Islet of Langerhans (tissue), 1 donor: Measurements from ENCODE around the gene ZFHX3.

Source experiments
- FAIRE-seq: peaks from one replicate; lab custom pipeline; 2011; peaks lifted over from hg19 to GRCh38; lab: Jason Lieb, UNC

ZFHX3 gene

DNA sequence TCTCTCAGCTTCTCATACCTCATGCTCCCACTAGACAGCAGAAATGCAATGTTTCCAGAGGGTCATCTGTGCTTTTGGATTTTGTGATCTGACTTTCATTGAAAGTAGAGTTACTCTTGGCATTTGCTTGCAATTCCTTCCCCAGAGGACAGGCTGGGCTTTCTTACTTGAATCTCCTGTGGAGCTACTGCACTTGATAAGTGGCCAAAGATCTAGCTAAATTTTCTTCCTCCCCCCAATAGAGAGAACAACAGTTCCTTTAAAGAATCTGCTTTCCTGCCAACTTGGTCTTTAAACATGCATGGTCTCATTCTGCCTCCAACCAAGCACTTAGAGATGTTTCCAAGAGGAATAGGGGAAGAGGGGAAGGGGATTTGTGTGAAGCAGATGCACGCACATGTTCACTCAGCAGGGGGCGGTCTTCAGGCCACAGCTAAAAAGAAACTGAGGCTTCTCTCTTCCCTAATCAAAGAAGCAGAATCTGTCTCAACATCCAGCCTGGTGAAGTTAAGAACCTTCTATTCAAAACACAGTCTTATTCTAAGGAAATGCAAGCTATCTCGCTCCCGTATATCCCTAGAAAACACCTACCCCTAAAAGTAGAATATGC is 229.6 kb downstream of the ZFHX3 start:
- no peak for FAIRE-seq

DNA sequence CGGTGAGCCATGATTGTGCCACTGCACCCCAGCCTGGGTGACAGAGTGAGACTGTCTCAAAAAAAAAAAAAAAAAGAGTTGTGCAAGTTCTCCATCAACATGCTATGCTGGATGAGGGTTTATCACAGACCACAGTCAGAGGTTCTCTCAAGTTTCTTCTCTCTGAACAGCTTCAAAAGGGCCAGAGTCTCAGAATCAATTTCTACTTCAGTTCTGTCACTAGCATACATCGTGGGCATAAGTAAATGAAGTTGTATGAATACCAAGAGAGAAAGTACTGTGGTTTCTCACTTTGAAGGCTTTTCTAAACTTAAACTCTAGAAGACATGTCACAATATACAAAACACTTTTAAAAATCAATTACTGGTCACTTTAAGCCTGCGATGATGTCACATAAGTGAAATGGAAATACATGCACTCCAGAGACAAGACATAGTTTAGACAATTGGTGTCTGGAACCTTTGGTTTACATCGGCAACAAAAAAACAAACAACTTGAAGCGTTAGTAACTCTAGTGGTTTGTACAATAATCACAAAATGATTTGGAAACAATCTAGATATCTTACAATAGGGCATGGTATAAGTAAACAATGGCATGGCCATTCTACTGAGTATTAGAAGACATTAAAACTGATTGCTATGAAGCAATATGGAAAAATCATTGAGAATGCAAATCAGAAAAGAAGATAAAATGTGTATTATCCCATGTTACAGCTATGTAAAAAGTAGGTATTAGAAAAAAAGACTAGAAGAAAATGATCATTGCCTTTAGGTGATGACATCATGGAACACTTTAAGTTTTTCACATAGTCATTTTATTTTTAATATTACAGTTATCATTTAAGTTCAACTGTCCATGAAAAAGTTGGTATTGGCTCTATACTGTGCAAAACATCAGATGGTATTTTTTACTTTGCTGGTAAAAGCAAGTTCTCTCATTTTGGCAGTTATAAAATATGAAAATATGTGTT is 232.3 kb downstream of the ZFHX3 start:
- FAIRE-seq = no peak

DNA sequence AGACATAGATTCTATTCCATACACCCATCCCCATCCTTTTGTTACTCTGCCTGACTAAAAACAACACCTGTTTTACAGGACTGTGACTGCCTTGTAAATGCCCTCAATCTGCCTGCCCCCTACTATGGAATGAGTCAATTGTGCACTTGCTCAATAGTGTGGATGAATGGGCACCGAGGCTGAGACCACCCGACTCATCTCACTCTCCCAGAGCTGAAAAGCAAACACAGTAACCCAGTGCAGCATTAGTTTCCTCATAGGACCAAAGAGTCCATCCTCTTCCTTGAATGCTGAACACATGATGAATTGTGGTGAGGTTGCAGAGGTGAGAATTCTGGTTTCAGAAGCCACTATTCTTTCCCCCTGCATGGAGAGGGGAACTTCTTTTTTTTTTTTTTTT is 233.7 kb downstream of the ZFHX3 start:
- FAIRE-seq = no peak

DNA sequence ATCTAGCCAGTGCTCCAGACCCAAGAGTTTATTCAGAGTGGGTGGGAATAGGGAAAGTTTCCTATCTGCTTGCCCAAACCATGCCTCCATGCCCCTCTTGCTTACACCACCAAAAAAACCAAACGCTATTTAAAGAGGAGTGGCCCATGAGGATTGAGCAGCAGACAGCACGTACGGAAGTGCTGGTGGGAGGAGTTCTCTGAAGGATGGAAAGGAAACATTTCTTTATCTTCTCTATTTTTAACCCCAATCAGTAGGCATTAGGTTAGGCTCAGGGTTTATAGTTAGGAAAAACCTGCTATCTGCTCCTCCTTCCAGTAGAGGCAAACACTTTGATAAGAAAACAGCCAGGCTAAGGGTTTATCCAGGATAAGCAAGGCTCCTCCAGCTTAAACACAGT is 235.3 kb downstream of the ZFHX3 start:
- no peak for FAIRE-seq

DNA sequence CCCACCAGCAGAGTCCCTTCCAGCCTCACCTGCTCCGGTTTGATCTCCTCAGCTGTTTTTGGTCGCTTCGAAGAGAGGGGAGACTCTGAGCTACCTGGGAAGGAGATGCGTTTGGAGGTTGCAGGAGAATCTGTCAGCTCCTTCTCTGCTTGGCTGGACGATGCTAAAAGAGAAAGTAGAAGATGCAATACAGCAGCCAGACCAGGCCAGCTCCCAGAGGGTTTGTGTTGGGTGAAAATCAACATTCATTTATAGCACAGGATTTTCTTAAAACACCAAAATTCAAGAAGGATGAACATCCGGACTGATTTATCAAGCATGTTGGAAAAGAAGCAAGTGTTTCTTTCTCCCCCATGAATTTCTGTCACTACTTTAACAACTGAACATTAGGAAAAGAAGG is 236.1 kb downstream of the ZFHX3 start:
- no peak for FAIRE-seq

DNA sequence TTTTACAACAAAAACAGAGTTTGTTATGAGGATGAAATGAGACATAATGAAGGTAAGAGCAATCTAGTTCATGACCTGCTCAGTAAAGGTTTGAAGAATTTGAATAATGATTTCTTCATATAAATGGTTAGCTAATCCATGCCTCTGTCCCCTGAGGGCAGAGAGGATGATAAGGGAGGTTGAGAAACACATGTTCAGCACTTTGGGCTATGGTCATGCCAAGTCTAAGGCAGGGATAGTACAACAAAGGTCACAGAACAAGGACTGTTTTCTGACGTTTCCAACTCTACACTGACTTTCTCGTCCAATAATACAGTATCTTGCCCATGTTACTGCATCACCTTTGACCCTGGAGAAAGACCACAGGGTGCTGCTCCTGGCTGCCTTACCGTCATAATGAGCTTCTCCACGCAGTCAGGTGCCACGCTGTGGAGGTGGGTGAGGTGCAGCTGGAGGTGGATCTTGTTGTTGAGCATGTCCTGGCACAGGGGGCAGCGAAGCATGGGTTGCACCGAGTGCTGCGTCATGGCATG is 236.7 kb downstream of the ZFHX3 start:
- FAIRE-seq = no peak

DNA sequence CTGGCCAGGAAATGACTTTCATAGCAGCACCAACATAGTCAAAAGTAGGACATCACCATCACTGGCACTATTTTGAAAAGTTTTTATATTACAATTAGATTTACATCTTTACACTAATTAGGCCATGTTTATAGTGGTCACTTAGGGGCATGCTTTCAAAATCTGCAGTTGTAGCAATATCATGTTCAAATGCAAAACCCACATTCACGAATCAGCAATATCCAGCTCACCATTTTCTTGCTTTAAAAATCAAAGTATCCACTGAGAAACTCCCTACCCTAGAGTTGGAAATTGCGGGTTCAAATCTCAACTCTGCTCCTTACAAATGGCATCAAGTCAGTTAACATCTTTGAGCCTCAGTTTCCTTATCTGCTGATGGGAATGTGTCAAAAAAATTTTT is 237.4 kb downstream of the ZFHX3 start:
- no peak for FAIRE-seq

DNA sequence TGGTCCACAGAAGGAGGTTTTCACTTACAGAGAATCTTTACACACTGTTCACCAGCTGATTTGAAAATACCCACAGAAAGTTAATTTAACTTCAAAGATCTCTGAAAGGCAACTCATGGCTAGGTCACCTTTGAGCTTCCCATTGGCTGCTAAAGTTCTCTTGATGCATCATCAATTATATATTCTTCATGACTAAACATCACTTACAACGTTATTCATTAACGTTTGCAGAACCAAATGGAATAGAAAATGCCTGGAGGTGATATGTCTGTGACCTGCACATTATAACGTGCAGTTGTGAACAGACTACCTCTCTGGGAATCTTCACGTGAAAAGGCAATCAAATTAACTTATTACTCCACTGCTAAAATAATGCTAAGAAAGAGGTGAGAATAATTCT is 238.5 kb downstream of the ZFHX3 start:
- no peak for FAIRE-seq

DNA sequence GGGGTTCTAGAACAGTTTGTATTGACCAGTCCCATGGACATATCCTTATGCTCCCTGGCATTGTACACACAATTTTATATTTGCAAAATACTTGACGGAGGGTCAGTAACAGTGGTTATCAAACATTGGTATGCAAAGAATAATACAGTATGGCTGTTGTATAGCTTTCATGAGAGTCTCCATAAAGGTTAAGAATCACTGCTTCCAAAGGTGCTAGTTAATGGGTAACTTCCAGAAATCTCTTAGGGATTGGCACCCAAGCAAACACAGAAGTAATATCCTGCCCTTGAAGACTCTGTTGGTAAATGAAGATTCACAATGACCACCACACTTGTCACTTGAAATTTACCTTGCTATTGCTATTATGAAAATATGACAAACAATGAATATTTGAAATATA is 239.2 kb downstream of the ZFHX3 start:
- FAIRE-seq = no peak

DNA sequence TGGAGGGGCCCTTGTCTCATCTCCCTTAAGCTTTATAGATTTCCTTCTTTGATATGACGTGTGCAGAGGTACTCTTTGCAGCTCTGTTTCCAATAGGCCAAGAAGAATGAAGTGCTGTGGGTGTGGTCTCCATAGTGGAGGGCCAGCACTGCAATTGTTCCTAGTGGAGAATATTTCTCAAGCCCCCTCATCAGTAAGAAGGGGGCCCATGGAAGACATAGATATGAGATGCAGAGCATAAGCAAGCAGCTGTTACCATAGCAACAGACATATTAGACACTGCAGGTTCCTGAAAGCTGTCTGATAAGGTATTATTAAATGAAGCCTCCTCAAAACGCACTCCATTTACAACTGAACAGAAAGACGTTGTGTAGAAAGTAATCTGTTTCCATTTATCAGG is 240.7 kb downstream of the ZFHX3 start:
- no peak for FAIRE-seq

DNA sequence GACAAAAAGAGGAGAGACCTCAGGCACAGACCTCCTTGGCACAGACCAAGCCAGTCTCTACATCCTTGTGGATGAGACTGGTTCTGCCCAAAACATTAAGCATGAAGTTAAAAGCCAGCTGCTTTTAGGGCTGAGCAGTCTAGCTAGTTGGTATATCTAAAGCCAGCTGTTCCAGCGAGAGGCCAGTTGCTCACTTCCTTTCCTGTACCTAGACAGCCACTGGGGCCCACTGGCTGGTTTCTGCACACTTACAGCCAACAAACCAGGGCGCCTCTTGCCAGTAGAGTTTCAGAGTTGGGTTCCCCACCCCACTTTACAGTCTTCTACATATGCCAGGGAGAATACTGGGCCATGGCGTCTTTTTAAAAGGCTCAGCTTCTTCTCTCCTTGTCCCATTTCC is 242.4 kb downstream of the ZFHX3 start:
- FAIRE-seq = no peak

DNA sequence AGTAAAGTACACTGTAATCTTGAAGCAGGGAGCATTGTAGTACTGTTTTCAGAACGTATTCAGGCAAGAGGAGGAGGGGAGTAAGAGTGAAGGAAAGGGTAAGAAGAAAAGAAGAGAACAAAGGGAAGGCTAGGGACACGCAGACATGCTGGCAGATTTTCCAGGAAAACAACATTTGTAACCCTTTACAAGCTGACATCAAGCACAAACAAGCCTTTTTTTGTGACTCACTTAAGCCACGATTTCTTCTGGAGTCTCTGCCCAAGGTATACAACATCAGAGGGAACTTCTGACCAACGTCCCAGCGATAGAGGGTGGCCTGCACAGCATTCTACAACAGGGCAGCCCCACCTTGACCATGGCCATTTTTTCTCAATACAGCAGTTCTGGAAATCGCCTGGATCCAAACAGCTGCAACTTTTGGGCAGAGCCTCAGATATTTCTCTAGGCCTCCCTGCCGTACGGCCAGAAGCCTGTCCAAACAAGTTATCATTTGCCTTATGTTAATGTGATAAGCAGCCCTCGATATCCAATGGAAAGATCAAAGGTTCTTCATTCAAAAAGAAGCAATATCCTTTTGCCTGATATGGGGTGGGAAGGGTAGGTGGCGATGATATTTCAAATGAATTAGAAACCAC is 247.3 kb downstream of the ZFHX3 start:
- FAIRE-seq = no peak

DNA sequence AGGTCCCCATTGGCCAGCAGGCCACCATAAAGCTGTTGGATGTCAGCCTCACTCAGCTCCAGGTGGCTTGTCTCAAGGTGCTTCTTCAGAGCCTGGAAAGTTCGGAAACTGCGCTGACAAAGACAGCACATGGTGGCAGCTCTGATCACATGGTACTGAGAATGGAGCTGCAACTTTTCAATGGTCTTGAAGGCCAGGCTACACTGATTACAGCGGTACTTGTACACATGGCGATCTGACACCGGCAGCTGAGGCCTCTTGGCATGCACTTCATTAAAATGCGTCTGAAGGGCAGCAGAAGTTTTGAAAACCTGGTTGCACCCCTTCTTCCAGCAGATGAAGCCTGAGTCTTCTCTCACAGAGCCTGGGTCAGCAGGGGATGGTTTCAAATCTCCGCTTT is 249.7 kb downstream of the ZFHX3 start:
- FAIRE-seq = no peak

DNA sequence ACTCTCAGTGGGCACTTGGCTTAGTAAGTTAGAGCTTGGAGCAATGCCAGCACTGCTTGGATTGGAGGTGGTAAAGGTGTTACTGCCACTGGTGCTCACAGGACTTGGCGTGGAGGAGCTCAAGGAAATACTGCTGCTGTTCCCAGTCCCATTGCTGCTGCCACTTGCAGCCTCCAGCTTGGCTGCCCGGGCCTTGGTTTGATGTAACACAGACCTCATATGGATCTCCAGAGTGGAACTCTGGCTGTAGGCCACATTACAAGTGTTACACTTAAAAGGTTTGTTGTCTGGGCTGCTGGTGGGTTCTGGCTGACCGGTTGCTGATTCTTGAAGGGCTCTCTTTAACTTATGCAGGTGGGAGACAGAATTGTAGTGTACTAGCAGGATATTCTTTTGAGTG is 250.3 kb downstream of the ZFHX3 start:
- no peak for FAIRE-seq

DNA sequence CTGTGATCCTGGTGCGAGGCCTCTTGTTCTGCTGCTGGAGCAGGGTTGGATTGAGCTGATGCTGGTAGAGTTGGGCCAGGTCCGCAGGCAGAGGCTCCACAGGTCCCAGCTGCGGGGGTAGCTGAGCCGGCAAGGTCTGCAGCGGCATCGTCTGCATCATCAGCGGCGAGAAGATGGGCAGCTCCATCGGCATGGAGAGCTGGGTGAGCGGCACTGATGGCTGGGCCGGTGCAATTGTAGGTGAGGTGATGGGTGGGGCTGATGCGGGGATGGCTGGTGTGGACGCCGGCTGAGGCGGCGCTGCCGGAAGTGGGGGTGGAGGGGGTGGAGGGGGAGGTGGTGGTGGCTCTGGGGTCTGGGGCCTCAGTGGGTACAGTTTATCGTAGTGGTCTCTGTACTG is 251.7 kb downstream of the ZFHX3 start:
- FAIRE-seq = no peak

DNA sequence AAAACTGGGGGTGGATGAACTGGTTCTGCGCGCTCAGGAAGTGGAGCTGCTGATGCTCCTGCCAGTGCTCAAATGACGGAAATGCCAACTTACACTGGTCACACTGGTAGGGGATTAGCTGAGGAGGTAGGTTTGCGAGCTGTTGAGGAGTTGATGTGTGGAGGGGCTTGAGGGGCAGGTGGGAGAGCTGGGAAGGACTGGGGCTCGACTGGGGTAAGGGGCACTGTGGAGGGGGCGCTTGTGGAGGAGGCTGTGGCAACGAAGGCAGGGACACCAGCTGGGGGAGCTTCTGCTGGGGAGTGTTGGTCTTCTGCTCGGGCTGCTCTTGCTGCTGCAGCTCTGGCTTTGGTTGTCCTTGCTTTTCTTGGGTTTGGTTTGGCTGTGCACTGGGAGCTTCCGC is 252.9 kb downstream of the ZFHX3 start:
- FAIRE-seq = no peak

DNA sequence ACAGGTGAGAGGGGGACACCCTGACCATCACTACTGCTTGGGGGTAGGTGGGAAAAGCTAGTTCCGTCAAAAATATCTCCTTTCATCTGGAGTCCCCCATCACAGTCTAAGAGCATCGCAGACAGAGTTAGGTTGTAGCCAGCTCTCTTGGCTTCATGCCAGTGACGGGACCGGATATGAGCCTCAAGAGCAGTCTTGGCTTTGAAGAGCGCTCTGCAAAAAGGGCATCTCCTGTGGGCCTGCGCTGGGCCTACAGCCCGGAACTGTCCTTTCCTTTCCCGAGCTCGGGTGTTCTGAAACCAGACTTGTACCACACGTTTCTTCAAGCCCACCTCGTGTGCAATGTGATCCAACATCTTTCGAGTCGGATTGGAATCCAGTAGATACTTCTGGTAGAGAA is 253.6 kb downstream of the ZFHX3 start:
- FAIRE-seq = no peak

DNA sequence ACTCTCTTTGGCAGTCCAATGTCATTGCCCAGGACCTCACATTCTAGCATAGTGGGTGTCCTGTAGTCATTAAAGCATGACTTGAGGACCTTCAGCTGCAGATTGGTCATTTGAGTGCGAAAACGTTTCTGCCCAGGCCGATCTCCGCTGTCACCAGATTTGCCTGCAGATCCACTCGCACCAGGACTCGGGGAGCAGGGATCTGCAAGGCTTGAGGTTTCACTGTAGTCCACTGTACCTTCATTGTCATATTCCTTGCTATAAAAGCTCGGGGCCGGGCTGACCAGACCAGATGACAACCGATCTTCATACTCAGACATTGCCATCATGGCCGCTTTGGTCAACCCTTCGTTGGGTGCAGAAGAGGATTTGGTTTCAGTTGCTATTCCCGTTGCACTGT is 254.2 kb downstream of the ZFHX3 start:
- FAIRE-seq = no peak

DNA sequence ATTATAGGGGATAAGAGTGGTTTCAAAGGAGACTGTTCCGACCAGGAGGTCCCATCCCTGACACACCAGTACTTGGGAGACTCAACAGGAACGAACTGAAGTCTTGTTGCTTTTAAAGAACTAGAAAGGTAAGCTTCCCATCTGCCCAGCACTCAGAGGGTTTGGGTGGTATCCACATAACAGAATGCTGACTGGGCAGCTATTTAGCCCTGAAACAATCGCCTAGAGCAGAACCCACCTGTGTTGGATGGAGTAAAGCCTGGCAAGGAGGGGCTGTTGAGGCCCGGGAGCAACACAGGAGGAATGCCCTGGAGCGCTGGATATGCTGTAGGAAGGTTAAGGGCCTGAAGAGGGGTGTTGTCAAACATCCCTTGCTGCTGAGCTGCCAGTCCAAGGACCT is 254.9 kb downstream of the ZFHX3 start:
- FAIRE-seq = no peak

DNA sequence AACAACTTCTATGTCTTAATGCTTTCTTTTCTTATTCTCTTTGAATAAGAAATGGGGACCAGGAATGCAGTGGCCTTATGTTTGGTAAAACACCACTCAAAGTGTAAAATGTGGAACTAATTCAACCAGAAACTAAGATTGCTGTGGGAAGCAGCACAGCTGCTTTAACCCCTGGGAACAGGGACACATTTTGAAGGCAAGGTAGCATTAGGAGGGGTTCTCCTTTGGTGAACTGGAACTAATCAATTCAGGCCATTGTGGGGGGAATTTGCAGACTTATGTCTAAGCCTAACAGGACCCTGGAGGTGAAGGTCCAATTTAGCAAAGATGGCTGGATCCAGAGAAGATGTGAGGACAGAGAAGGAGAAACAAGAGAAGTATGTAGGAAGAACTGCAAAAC is 256.1 kb downstream of the ZFHX3 start:
- no peak for FAIRE-seq

DNA sequence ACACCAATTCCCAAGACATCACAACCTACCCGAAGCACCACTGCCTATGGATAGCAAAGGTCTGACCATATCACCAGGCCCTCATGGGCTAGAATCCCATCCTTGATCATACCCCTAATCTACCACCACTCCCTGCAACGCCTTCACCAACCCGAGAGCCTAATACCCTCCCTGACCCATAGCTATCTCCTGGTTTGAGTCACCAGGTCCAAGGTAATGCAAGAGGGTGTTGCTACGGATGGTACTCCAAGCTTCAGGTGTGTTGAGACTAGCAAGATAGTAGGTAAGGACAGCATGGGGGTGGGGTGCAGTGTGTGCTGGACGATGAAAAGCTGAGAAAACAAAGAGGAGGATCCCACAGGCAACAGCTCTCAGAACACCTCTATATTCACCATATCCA is 258.0 kb downstream of the ZFHX3 start:
- FAIRE-seq = no peak

DNA sequence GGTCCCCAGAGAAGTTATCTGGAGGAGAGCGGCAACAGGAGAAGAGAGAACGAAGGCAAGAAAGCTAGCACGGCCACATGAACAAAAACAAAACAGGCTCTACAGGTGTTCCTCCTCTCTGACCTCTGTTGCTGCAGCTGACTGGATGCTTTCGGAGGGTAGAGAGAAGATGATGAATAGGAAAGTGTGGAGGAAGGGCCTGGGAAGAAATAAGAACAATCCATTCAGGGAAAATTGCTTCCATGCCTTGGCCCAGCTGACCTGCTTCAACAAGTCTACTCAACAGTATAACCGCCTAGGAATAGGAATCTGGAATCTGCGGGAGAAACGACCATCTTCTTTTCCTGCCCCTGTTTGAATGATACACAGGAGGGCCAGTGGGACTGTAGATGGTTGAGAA is 258.5 kb downstream of the ZFHX3 start:
- FAIRE-seq = no peak

DNA sequence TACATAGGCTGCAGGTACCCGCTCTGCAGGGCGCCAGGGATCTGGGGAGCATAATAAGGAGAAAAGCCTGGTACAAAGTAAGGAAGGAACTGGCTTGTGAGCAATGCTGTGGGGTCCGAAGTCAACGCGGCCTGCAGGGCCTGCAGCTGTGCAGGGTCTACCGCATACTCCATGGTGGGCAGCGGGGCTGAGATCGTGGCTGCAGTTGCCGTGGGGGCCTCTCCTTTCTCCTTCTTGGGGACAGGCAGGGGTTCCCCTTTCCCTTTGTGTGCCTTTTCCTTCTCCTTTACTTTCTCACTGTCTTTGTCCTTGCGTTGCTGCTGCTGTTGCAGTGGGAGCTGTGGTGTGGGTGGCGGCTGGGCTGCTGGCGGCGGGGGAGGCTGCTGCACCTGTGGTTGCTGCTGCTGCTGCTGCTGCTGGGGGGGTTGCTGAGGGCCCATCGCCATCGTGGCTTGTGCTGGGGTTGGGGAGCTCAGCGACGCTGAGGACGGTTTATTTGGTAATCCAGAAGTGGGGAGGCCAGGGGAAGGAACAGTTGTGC is 259.6 kb downstream of the ZFHX3 start:
- no peak for FAIRE-seq
